Effector CD4-positive, alpha-beta T cell (primary cell): Measurements from ENCODE around the gene ZMYND8.
"Not testable (repeated sequence)": the region's sequence is repeated elsewhere in the genome, so short reads cannot be mapped to it uniquely, and the experiment has no call there.

Source experiments
- DNase-seq: peaks from one replicate; pipeline ENCODE4 v3.0.0-alpha.2; 2020

Gene ZMYND8

DNA sequence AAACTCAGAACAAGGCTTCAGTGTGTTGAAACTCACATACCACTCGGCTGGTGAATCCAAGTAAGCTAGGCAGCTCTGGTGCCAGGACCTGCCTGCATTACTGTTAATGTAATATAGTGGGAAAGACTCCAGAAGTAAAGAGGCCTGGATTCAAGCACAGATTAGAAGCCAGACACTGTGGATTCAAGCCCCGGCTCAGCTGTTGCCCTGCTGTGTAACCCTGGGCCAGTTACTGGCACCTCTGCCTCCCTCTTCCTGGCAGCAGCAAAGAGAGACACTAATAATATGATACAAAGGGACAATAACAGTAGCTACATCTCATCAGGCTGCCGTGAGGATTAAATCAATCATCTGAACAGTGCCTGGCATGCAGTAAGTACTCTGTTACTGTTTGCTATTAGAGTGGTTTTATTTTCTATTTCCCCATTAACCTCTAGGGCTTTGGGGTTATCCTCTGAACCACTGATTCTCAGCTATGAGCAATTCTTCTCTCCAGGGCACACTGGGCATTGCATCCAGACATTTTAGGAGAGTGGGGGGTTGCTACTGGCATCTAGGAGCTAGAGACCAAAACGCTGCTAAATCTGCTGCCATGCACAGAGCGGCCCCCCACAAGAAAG is 92.9 kb downstream of the ZMYND8 start:
- no peak for DNase-seq

DNA sequence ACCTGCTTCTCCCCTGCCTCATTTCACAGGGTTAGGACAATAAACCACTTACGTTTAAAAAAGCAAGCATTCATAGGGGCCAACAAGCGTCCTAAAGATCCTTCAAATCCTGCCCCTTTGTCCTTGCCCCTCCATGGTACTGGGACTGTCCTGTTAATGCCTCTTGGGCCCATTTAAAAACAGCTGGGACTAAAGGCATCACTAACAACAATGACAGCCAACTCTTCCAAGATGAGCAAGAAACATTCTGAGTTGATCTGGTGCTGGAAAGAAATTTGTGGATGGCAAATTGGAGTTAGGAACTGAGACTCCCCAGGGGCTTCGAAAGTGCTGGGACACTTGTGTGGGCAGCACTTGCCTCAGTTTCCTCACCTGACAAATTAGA is 93.4 kb downstream of the ZMYND8 start:
- no peak for DNase-seq

DNA sequence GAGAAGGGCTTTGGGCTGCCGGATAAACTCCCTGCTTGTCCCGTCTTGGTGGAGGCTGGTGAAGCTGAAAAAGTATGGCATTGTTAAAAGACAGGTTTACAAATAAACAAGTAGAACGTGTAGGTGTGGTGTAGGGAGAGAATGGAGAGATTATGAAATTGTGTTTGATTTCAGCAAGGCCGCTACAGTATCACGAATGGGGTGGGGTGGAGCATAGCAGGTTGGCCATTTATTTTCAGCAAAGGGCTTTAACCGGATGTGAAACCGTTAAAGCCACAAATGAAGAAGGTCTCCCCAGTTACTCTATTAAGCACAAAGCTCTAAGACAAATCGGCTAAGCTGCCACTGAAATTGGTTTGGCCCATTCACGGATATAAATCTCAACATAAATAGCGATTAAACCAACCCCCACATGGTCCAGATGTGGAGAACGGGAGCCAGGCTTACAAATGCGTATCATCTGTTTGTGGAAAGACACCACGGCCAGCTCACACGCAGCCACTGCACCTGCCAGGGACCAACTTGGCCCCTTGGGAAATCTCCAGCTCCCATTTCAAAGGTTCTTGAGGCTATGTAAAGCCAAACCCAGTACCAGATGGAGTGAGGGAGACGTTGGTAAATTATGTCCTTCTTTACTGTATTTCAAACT is 94.0 kb downstream of the ZMYND8 start:
- DNase-seq, result no peak

DNA sequence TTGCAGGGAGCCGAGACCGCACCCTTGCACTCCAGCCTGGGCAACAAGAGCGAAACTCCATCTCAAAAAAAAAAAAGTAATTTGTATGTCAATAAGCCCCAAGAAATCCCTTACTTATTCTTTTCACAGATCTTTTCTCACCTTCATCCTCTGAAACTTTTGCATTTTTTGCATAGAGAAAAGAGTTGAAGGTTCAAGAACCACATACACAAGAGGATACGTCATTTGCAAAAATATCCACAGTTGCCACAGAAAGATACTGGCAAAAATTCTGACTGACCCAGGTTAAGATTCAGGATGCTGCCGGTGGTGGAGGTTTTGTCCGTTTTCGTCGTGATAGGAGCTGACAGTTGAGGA is 94.5 kb downstream of the ZMYND8 start:
- DNase-seq, result no peak

DNA sequence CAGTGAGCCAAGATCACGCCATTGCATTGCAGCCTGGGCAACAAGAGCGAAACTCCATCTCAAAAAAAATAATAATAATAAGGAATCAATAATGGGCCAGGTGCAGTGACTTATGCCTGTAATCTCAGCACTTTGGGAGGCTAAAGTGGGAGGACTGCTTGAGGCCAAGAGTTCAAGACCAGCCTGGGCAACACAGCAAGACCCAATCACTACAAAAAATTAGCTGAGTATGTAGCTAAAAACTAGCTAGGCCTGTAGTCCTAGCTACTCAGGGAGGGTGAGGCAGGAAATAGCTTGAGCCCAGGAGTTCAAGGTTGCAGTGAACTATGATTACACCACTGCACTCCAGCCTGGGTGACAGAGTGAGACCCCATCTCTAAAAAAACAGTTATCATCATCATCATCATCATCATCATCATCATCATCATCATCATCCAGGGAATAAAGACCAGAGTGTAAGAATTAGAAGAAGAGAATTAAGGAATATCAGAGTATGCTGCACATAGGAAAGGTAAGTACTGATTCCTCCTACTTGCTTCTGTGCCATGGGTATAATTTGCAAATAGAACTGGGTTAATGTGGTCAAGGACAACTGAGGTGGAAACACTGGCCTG is 95.2 kb downstream of the ZMYND8 start:
- DNase-seq, result not testable (repeated sequence)

DNA sequence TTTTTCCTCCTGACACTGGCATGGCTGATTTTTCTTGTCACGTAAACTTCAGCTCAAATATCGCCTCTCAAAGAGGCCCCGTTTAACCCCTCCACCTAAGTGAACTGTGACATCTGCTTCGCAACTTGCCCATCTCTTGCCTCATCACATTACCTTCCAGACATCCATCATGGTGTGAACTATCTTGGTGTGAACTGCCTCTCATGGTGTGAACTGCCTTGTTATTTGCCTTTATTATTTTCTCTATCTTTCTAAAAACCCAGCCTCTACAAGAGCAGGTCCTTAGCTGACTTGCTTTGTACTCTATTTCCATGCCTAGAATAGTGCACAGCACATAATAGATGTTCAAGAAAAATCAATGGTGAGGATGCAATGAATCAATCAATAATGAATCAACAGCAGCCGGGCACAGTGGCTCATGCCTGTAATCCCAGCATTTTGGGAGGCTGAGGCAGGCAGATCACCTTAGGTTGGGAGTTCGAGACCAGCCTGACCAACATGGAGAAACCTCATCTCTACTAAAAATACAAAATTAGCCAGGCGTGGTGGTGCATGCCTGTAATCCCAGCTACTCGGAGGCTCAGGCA is 95.9 kb downstream of the ZMYND8 start:
- not testable (repeated sequence) for DNase-seq

DNA sequence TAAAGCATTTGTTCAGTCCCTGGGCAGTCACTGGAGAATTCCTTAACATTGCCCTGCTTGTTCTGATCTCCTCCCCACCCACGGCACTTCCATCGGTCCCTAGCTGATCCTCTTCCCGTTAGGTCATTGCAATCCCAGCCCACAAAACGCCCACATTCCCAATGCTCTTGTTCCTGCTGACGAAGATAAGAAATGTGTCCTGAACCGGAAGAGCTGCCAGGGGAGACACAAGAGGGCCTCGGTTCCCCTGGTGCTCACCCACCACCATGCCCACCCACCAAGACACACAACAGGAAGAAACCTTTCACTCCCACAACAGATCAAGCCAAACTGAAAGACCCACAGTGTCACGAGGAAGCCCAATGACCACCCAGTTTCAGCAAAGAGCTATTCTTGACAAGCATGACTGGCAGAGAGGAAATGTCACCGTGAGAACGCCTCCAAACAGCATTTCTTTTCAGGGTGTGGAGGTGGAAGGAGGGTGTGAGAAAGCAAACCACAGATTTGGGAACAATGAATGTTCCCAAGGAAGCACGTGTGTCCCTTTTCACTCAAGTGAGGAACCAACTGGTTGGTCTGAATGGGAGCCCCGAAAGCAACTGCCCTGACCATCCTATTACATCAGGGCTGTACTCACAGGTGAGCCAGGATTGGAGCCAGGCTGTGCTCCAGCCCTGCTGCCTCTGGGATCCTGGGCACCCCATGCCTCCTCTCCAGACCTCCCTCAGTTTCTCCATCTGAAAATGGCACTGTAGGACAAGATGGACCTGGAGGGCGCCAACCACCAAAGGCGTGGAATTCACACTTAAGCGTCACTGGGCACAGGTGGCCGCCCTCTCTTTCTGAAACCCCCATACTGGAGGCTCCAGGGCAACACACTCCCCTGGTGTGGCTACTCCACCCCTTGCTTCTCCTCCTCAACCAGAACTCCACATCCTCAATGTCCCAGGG is 97.5 kb downstream of the ZMYND8 start:
- DNase-seq, result no peak

DNA sequence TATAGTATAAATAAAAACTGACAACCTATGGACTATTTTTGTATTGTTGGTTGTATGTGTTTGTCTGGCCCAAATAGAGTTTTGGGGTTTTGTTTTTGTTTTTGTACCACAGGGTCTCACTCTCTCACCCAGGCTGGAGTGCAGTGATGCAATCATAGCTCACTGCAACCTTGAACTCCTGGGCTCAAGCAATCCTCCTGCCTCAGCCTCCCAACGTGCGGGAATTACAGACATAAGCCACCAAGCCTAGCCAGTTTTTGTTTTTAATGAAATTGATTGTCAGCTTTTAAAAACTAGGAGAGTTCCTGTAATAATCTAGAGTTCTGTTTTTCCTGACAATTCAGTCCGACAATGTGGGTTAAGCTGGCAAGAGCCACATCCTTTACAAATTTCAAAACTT is 98.7 kb downstream of the ZMYND8 start:
- DNase-seq, result no peak

DNA sequence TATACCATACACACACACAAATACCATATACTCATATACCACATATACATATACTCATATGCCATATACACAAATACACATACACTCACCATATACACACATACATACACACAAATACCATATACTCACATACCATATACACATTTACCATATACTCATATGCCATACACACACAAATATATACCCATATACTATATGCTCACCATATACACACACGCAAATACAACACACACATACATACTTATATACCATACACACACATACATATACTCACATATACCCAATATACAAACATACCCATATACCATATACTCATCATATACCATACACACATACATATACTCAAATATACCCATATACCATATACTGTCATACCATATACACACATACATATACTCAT is 99.2 kb downstream of the ZMYND8 start:
- DNase-seq, result no peak

DNA sequence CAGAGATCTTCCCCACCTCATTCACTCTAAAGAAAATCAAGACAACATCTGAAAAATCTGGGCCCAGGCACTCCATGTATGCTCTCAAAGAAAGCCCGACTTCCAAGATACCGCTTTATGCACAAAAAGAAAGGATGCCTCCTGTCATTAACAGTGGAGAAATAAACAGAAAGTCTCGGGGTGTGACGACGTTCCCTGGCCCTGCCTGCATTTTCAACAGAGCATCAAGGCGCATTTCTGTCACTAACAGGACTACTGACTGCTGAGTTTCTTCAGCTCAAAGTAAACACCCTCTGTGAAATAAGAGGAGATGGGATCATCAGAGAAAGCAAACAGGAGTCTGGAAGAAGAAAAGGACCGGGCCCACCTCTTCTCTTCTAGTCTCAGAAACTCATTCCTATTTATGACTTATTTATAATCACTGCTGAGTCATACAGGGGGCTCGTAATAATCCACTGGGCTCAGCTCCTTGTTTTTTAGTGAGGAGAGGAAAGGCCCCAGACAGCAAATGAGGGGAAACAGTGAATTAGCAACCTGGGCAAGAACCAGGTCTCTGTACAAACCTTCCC is 99.7 kb downstream of the ZMYND8 start:
- no peak for DNase-seq

DNA sequence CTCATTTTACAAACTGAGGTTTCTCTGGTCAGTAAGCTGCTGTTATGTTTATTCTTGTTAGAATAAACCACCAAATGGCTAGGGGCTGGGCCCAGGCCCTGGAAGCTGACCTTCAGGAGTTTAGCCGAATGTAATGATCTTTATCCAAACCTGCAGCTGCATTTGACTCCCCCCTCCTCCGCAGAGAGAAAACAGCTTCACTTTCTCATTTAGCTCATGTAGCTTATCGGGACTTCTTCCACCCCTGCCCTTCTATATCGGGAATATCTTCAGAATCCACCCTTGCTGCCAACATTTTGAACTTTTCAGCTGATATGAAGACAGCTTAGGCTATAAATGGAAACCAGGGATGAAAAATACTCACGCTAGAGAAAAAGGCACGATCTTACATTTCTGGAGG is 102.6 kb downstream of the ZMYND8 start:
- no peak for DNase-seq

DNA sequence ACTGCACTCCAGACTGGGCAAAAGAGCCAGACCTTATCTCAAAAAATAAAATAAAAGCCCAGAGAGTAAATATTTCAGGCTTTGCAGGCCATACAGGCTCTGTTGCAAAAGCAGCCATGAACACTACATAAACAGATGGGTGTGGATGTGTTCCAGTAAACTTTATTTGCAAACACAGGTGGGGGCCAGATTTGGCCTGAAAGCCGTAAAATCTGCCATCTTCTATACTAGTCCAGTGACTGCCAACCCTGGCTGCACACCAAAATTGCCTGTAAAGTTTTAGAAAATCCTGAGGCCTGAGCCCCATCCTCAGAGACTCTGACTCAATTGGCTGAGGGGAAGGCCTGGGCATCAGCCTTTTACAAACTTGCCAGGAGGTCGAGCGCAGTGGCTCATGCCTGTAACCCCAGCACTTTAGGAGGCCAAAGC is 103.6 kb downstream of the ZMYND8 start:
- no peak for DNase-seq

DNA sequence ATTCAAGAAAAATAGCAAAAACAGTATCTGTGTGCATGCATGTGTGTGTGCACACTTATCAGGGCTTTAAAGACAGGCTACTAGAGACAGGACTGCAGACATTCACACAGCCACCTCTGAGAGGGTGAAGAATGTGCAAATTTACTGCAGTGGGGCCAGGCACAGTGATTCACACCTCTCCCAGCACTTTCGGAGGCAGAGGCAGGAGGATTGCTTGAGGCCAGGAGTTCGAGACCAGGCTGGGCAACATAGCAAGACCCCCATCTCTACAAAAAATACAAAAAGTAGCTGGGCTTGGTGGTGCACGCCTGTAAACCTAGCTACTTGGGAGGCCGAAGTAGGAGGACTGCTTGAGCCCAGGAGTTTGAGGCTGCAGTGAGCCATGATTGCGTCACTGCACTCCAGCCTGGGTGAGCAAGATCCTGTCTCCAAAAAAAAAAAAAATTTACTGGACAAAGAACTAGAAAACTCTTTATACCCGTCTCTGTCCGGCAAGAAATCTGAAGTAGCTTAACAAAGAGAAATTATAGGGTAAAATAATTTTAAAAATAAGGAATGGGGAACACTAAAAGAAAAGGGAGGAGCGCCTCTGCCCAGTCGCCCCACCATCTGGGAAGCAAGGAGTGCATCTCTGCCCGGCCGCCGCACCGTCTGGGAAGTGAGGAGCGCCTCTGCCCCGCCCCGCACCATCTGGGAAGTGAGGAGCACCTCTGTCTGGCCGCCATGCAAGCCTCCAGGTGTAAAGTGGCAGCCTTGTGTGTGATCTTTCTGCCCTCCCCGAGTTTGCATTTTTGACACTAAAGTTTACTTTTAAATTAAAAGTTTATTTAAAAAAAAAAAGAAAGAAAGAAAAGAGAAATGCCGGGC is 105.1 kb downstream of the ZMYND8 start:
- no peak for DNase-seq

DNA sequence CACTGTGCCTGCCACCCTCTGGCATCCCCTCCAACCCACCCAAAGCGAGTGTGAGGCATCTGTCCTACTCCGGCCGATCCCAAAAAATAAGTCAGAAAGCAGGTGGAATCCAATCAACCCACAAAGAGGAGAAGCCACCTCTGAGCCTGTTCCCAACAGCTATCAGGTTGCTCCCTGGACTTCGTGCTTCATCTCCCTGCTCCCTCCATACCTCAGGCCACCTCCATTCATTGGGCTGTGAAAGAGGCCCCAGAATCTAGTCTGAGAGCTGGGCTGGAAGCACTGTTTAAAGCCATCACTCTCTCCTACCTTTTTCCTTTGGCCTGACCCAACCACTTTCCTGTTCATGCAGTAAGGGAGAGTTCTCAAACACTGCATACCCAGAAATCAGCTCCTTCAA is 106.1 kb downstream of the ZMYND8 start:
- no peak for DNase-seq

DNA sequence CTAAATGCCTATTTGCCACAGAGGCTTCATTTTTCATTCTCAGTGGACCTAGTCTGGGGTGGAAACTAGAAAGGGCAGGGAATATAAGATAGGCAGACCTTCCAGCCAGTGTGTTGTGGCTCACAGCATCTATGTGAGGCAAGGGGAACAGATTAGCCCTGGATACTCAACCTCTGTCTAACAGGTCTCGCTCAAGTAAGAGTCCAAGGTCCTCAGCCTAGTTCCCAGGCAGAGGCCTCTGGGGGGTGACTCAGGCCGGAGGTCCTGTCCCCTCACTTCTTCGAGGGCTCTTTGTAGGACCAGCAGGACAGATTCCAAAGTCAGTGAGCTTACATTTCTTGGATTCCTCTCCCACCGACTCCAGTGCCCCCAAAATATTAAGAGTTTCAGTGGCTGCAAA is 106.6 kb downstream of the ZMYND8 start:
- DNase-seq, result no peak

DNA sequence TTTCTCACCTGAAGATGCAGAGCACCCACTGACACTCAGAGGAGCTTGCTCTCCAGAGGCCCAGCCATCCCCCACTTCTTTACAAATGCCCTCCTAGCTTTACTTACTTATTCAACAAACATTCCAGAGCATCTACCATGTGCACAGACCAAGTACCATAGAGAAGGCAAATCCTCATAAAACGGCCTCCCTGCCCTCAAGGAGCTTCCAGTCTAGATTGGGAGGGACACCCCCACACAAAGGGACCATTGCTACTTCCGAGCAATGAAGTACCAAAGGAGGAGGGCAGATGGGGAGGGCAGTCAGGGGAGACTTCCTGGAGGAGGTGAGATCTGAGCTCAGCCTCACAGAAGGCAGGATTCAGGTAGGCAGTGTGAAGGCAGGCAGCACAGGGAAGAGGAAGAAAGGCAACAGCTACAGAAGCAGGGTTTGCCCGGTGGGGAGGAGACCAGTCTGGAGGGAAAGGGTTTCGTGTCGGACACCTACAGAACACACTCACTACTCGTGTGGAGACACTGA is 108.0 kb downstream of the ZMYND8 start:
- no peak for DNase-seq

DNA sequence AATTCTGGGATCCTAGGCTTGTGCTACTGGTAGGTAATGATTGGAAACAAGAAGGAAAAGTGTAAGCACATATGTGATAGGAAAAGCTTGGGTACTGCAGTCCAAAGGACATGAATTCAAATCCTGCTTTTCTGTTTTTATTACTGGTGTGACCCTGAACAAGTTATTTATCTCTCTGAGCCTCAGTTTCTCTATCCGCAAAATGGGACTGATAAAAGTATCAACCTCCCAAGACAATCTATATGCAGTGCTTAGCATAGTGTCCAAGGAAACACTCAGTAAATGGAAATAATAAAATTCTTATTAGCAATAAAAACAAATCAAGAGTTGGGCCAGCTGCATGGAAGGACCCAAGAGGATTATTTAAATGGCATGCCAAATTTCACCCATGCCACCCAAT is 108.5 kb downstream of the ZMYND8 start:
- DNase-seq, result no peak

DNA sequence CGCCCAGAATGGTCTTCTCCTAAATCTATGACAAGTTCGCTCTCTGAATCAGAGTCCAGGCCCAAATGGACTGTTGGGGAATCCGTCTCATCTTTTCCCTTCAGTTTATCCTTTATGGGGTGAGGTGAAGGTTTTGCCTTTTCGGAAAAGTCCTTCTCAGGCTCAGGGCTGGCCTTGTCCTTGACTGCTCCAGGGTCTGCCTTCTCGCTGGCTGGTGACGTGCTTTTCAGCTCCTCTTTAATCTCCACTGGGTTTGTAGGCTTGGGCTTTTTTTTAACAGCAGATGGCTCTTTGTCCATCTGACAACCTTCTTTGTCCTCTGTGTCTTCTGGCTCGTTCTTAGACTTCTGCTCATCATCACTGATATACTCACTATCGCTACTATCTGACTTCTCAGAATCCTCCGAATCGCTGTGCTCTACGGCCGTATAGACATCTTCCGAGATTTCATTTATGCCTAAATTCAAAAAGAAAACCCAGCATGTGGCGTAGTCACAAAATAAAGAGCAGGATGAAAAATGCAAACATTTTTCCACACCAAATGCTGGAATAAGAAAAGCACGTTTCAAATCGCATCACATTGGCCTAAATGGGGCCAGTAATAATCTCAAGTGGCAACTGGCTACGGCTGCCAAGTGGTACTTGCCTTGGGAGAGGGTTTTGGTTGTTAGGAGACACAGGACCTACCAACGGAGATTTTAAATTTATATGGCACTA is 110.3 kb downstream of the ZMYND8 start:
- DNase-seq, result no peak

DNA sequence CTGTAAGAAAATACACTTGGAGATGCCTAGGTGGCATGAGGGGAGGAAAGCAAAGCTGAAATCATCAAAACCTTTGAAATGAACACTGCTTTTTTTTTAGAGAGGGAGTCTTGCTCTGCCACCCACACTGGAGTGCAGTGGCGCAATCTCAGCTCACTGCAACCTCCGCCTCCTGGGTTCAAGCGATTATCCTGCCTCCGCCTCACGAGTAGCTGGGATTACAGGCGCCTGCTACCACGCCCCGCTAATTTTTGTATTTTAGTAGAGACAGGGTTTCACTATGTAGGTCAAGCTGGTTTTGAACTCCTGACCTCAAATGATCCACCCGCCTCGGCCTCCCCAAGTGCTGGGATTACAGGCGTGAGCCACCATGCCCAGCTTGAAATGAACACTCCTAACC is 111.3 kb downstream of the ZMYND8 start:
- not testable (repeated sequence) for DNase-seq

DNA sequence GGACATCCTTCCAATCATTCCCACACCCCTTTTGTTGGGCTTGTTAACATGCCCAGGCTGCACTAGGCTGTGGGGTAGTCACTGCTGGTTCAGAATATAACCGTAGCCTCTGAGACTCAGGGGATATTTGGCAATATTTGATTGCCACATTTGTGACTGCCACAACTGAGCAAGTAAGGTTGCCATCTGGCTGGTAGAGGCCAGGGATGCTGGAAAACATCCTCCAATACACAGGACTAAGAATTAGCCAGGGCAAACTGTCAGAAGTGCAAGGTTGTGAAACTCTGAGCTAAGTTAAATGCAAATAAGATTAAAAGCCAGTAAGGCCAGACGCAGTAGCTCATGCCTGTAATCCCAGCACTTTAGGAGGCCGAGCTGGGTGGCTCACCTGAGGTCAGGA is 112.0 kb downstream of the ZMYND8 start:
- DNase-seq, result no peak
